Brain microvascular endothelial cell (primary cell): Measurements from ENCODE around the gene NEMP1.

Source experiments
- DNase-seq: peaks from one replicate; pipeline ENCODE4 v3.0.0-alpha.2; 2020
- H3K27ac ChIP-seq: fragments of 250-450 bp; sonication (Bioruptor Pico); 2 replicates; pipeline ENCODE4 v1.5.1; 2020; ENCODE audit warnings: mild to moderate bottlenecking, moderate library complexity
- H3K27me3 ChIP-seq: fragments of 250-450 bp; sonication (Bioruptor Pico); replicated peaks from 2 replicates; pipeline ENCODE4 v1.5.1; 2020; ENCODE audit warnings: mild to moderate bottlenecking
- H3K36me3 ChIP-seq: fragments of 250-450 bp; sonication (Bioruptor Pico); replicated peaks from 2 replicates; pipeline ENCODE4 v1.5.1; 2020; ENCODE audit warnings: mild to moderate bottlenecking
- H3K4me3 ChIP-seq: 2 replicates; pipeline ENCODE4 v1.5.1; 2011; ENCODE audit warnings: low read depth, mild to moderate bottlenecking, control low read depth, low read length, moderate library complexity
- in situ Hi-C: cut with HindIII; loops from 2 replicates; pipeline ENCODE4 v1.10.0; 2017; ENCODE audit warnings: low sequenced_read_pairs, low pct_ligation_motif_present
- TF ChIP-seq, protein P1 (sequence below): IDR thresholded peaks from 2 replicates; pipeline ENCODE4 v1.5.1; 2011; ENCODE audit warnings: low read depth, mild to moderate bottlenecking, moderate library complexity, low read length, control low read depth, inconsistent platforms; ENCODE audit errors: missing control alignments

NEMP1 gene

DNA sequence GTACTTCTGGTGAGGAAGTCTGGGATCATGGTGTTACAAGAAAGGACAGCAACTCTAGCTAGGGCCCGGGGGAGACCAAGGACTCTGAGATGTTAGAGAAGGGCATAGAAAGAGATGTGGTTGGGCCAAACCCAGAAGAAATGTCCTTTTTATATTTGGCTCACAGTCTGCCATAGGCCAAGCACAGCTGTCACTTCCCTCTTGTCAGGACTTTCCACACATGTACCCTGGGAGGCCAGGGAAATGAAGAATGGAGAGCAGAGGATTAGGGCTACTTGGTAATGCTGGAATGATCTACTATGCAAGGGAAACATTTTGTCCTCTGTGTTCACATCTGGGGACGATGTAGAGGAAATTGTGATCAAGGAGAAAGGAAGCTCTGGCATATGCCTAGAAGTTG, 37.8 kb downstream of the NEMP1 start:
- H3K27me3 ChIP-seq = peaks cover 7% of the 10 kb centered on the region
- DNase-seq = no peak
- in situ Hi-C loops = no loop called here
- H3K27ac ChIP-seq = no peak overlapping the region
- no peaks in the 10 kb centered on the region for H3K36me3 ChIP-seq
- TF ChIP-seq, protein P1, sequence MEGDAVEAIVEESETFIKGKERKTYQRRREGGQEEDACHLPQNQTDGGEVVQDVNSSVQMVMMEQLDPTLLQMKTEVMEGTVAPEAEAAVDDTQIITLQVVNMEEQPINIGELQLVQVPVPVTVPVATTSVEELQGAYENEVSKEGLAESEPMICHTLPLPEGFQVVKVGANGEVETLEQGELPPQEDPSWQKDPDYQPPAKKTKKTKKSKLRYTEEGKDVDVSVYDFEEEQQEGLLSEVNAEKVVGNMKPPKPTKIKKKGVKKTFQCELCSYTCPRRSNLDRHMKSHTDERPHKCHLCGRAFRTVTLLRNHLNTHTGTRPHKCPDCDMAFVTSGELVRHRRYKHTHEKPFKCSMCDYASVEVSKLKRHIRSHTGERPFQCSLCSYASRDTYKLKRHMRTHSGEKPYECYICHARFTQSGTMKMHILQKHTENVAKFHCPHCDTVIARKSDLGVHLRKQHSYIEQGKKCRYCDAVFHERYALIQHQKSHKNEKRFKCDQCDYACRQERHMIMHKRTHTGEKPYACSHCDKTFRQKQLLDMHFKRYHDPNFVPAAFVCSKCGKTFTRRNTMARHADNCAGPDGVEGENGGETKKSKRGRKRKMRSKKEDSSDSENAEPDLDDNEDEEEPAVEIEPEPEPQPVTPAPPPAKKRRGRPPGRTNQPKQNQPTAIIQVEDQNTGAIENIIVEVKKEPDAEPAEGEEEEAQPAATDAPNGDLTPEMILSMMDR = no peak
- no peak overlapping the region for H3K4me3 ChIP-seq

DNA sequence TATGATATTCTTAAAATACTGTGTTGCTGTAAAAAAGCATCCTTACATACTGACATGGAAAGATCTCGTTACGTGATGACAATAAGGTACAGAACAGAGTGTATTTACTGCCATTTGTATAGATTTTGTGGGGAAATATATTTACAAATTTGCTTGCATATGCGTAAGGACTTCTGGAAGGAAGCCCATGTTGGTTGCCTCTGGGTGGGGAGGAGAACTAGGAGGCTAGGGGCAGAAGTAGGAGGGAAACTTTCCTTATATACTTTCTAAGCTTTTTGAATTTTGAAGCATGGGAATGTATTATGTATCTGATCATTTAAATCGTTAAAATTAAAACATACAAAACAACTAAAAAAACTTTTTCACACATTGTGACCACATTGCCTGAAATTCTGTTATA, 38.4 kb downstream of the NEMP1 start:
- no peak overlapping the region for H3K27ac ChIP-seq
- H3K27me3 ChIP-seq = peaks cover 8% of the 10 kb centered on the region
- H3K4me3 ChIP-seq = no peak overlapping the region
- no peaks in the 10 kb centered on the region for H3K36me3 ChIP-seq
- TF ChIP-seq, protein P1 = no peak
- in situ Hi-C loops = no loop called here
- no peak for DNase-seq

DNA sequence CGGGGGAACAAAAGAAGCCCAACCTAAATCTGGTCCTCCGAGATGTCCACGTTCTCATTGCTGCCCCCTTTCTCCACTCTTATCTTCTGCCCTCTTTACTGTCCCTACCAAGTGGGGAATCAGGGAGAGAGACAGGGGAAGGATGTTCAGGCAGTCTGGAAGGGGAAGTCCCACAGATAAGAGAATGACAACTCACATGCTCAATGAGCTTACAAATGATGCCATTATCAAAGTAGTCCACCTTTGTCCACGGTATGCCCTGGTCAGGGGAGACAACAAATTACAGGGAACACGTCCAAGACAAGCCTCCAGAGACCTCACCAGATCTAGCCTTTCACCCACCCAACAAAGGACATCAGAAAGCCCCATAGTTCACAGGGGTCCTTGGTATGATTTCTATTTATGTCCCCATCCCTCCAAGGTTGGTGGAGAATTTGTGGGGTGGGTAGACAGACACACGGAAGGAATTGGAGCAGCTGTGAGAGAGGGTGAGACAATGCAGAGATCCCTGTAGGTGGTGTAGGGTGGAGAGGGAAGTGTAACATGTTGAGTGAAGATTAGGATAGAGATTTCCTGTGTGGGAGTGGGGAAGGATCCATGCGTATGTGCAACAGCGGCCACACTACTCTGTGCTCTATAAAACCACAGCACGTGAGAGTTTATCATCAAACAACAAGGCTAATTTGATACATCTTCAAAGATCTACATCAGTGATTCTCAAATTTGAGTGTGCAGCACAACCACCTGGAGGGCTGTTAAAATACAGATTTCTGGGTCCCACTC, 39.4 kb downstream of the NEMP1 start:
- peaks cover 9% of the 10 kb centered on the region for H3K27me3 ChIP-seq
- no peak overlapping the region for H3K27ac ChIP-seq
- DNase-seq = no peak
- in situ Hi-C loops = no loop called here
- TF ChIP-seq, protein P1 = no peak
- H3K36me3 ChIP-seq = no peaks in the 10 kb centered on the region
- H3K4me3 ChIP-seq = no peak overlapping the region

DNA sequence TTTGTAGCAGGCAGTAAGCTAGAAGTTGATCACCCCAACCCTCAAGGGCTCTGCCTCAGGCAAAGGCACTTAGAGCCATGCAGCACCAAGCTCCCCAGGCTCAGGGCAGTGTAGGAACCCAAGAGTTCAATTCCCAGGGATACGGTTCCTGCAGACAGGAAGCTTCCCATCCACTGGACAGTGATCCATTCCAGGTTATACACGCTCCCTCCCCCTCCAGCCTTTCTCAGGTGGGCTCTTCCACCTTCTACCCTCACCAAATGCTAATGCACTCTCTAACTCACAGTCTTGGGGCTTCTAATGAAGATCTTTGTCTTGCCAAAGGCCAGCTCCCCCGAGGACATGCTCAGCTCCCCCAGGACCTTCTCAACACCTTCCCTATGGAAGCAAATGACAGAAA, 41.3 kb downstream of the NEMP1 start:
- Histone ChIP-seq H3K4me3 (no peak overlapping the region), H3K27me3 (peaks cover 9% of the 10 kb centered on the region), H3K36me3 (no peaks in the 10 kb centered on the region), H3K27ac (no peak overlapping the region)
- in situ Hi-C loops = no loop called here
- TF ChIP-seq, protein P1 = no peak
- DNase-seq = no peak

DNA sequence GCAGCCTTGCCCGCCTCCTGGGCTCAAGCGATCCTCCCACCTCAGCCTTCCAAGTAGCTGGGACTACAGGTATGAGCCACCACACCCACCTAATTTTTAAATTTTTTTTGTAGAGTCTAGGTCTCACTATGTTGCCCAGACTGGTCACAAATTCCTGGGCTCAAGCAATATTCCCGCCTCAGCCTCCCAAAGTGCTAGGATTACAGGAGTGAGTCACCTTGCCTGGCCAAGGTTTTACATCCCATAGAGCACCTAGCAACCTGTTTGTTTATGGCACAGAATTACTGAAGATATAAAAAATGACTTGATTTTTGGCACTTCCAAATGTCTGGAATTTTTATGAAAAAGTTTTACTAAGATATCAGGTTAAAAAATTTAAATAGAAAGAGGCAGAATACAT, 45.2 kb downstream of the NEMP1 start:
- Histone ChIP-seq H3K27me3 (peaks cover 7% of the 10 kb centered on the region), H3K27ac (no peak overlapping the region)
- in situ Hi-C loops = no loop called here

More for the DNA sequence above, 45.2 kb downstream of the NEMP1 start:
- H3K4me3 ChIP-seq = no peak overlapping the region
- TF ChIP-seq, protein P1 = no peak
- no peak for DNase-seq
- H3K36me3 ChIP-seq = no peaks in the 10 kb centered on the region
